ENCODE data around the gene HEPH. TPM values are rescaled to one million over a fixed set of nuclear protein-coding genes. Genes with fewer than 3 reads are reported as not detected.

Gene HEPH
- total and polyA plus RNA-seq, 2 of the 8 experiments (the other 6 are each of a cell fraction or from before 2014, with no cell fraction given) = 20.2 to 41.4 TPM

- H3K4me2 ChIP-seq (ENCODE audit: insufficient read depth in 1 of 2, low read depth in 2 of 2, low read length in 2 of 2) = no peak overlapping the region
- POLR2A ChIA-PET (ENCODE audit: partially characterized antibody) = no interaction called here
- H2AFZ ChIP-seq (ENCODE audit: low read length) = no peak overlapping the region
- H2AK5ac ChIP-seq (ENCODE audit: low read depth, low read length) = no peak overlapping the region
- H3K23me2 ChIP-seq (ENCODE audit: low read depth, low read length) = peaks cover 2% of the 10 kb centered on the region; the same call in 1 of the 2 replicates
- CTCF ChIA-PET (ENCODE audit: partially characterized antibody) = interaction anchor here (0.6 to 3.0 kb wide), 4 partner anchors 90 to 612 kb away, joined by 3 to 12 read pairs (median 5); no protein-coding TSS in a partner anchor
- H2BK5ac ChIP-seq (ENCODE audit: low read depth, low read length) = no peak overlapping the region
- no peak for FAIRE-seq
- H4K20me1 ChIP-seq (replicated peaks in 1 of 2; ENCODE audit: control insufficient read depth in 1 of 2, insufficient read depth in 2 of 2, low read length in 2 of 2) = no peaks in the 10 kb centered on the region
- DNase-seq (ENCODE audit: low read depth in 1 of 2, low spot score in 2 of 2) = no peak
- no peaks in the 10 kb centered on the region for H3K9me3 ChIP-seq (ENCODE audit: insufficient read depth in 2 of 2, low read depth in 1 of 2, low read length in 1 of 2)
- H3K9ac ChIP-seq (replicated peaks in 1 of 4; ENCODE audit: extremely low read depth in 1 of 4, low read depth in 3 of 4, low read length in 3 of 4) = no peak overlapping the region
- H3K79me2 ChIP-seq (ENCODE audit: control insufficient read depth in 1 of 2, insufficient read depth in 2 of 2, low read length in 2 of 2) = no peaks in the 10 kb centered on the region
- no peak overlapping the region for H4K8ac ChIP-seq (ENCODE audit: extremely low read depth, insufficient read depth, low read length)
- TF ChIP-seq MAFK (IDR thresholded peaks at IDR 0.05; ENCODE audit: low read depth, low read length) (no peak), BACH1 (IDR thresholded peaks at IDR 0.05; ENCODE audit: low read length) (no peak), RNF2 (IDR thresholded peaks at IDR 0.05; ENCODE audit: borderline replicate concordance, low read depth, low read length, missing control alignments, poor library complexity, severe bottlenecking) (no peak), MAX (IDR thresholded peaks at IDR 0.05) (no peak), NANOG (IDR thresholded peaks at IDR 0.05; ENCODE audit: insufficient read depth, low read depth, low read length, poor library complexity, severe bottlenecking) (no peak), SP1 (IDR thresholded peaks at IDR 0.05; ENCODE audit: low read depth, low read length) (no peak), GABPA (IDR thresholded peaks at IDR 0.05; ENCODE audit: borderline replicate concordance, insufficient read depth, low read length) (no peak)
- H3K79me1 ChIP-seq (ENCODE audit: low read depth, low read length) = no peaks in the 10 kb centered on the region
- H3K27me3 ChIP-seq (replicated peaks in 1 of 4; ENCODE audit: control insufficient read depth in 3 of 4, extremely low read depth in 1 of 4, insufficient read depth in 3 of 4, low read length in 3 of 4) = no peaks in the 10 kb centered on the region
- no peaks in the 10 kb centered on the region for H3K4me1 ChIP-seq (replicated peaks in 1 of 4; ENCODE audit: control insufficient read depth in 3 of 4, insufficient read depth in 4 of 4, low read length in 3 of 4)
- H2BK12ac ChIP-seq (ENCODE audit: low read depth, low read length) = no peak overlapping the region
- H3K4me3 ChIP-seq (ENCODE audit: extremely low read depth in 1 of 4, insufficient read depth in 2 of 4, low read depth in 3 of 4, low read length in 4 of 4) = no peak overlapping the region
- peaks cover 0 to 5% (median 3%) of the 10 kb centered on the region in 4 experiments; a peak in 6 of 8 replicates for H3K36me3 ChIP-seq (ENCODE audit: control insufficient read depth in 2 of 4, insufficient read depth in 4 of 4, low read length in 3 of 4)
- H2BK20ac ChIP-seq (ENCODE audit: low read length) = no peak overlapping the region
- H3K56ac ChIP-seq (replicated peaks; ENCODE audit: insufficient read length, low read depth, low read length) = no peak overlapping the region
- 93% methylated on average over 4 of the region's 4 CpGs; no CpG with 5 or more reads in 1 of the 2 experiments for WGBS, 2 experiments (ENCODE audit: extremely low coverage in 1 of 2, insufficient coverage in 1 of 2, insufficient read length in 1 of 2, insufficient replicate concordance in 2 of 2, low coverage in 1 of 2, low lambda C conversion rate in 2 of 2, missing lambda C conversion rate in 1 of 2)
- no peak overlapping the region for H4K91ac ChIP-seq (replicated peaks; ENCODE audit: insufficient read length, low read length)
- no peak overlapping the region for H3K23ac ChIP-seq (ENCODE audit: insufficient read length)
- H4K5ac ChIP-seq (ENCODE audit: insufficient read length, low read depth, low read length) = no peak overlapping the region
- no peak overlapping the region for H3K14ac ChIP-seq (ENCODE audit: insufficient read length)
- no peak overlapping the region for H2BK15ac ChIP-seq (ENCODE audit: low read length)
- H3K4ac ChIP-seq (replicated peaks; ENCODE audit: insufficient read length, low read depth, low read length) = no peak overlapping the region
- no peak overlapping the region for H3K18ac ChIP-seq (ENCODE audit: extremely low read depth, low read length)
- no peak overlapping the region for H2BK120ac ChIP-seq (replicated peaks; ENCODE audit: low read depth, low read length)
- H3K27ac ChIP-seq (ENCODE audit: low read depth, low read length) = no peak overlapping the region
Observed at GRCh38 chrX:66200050-66200664, 36.1 kb downstream of the HEPH start.
